ENCODE measurements around the gene KDM4B. TPM values are rescaled to one million over a fixed set of nuclear protein-coding genes. Genes with fewer than 3 reads are reported as not detected.
"Not testable (repeated sequence)": the region's sequence is repeated elsewhere in the genome, so short reads cannot be mapped to it uniquely, and the experiment has no call there.

KDM4B gene
- polyA plus RNA-seq, 1 of the 3 experiments (the other 2 are of a cell fraction) = 12.2 TPM

DNA sequence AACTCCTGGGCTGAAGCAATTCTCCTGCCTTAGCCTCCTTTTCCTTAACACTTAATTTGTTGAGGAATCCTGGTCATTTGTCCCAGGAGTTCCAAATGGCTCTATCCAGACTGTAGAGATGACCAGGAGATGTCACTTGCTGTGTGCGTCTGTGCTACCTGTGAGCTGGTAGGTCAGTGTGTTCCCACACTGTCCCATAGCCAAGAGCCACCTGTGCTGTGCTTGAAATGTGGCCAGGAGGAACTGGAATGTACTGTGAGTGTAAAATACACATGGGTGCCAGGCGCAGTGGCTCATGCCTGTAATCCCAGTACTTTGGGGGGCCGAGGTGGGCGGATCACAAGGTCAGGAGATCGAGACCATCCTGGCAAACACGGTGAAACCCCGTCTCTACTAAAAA is 29.4 kb upstream of the KDM4B start:
- H2AFZ ChIP-seq (ENCODE audit: low read depth) = no peak overlapping the region
- no peak overlapping the region for H3K4me2 ChIP-seq
- POLR2A ChIA-PET = no interaction called here
- H3K36me3 ChIP-seq (replicated peaks in 1 of 2; ENCODE audit: control insufficient read depth in 1 of 2, insufficient read depth in 2 of 2, low read length in 1 of 2) = peaks cover 9 to 12% of the 10 kb centered on the region in 2 experiments
- H3K27me3 ChIP-seq (ENCODE audit: insufficient read depth) = no peaks in the 10 kb centered on the region
- H3K79me2 ChIP-seq (ENCODE audit: insufficient read depth) = peaks cover 69% of the 10 kb centered on the region
- peaks cover 21% of the 10 kb centered on the region for H4K20me1 ChIP-seq (ENCODE audit: insufficient read depth)
- DNase-seq = no peak
- CTCF ChIA-PET = interaction anchor here (1.2 kb wide), 1 partner anchor 19 kb away, joined by 3 read pairs; no protein-coding TSS in a partner anchor
- no peak for TF ChIP-seq YY1 (IDR thresholded peaks at IDR 0.05; ENCODE audit: low read depth)
- no peak for TF ChIP-seq GABPA (IDR thresholded peaks at IDR 0.05; ENCODE audit: low read depth)
- TF ChIP-seq SMC3 (IDR thresholded peaks at IDR 0.05; ENCODE audit: low read depth, low read length) = no peak
- peaks cover 9% of the 10 kb centered on the region for H3F3A ChIP-seq (replicated peaks; ENCODE audit: insufficient read depth)
- no peaks in the 10 kb centered on the region for H3K4me1 ChIP-seq (ENCODE audit: control insufficient read depth in 1 of 2, insufficient read depth in 2 of 2, low read depth in 1 of 2, low read length in 1 of 2)
- no peak overlapping the region for H3K4me3 ChIP-seq (ENCODE audit: low read depth in 2 of 2, low read length in 1 of 2)
- H3K9me2 ChIP-seq = no peaks in the 10 kb centered on the region
- no peak overlapping the region for H3K9ac ChIP-seq
- no peaks in the 10 kb centered on the region for H3K9me3 ChIP-seq
- H3K27ac ChIP-seq (ENCODE audit: low read depth in 2 of 2, low read length in 1 of 2) = no peak overlapping the region
- WGBS (ENCODE audit: low lambda C conversion rate) = 100% methylated on average over 7 of the region's 7 CpGs

DNA sequence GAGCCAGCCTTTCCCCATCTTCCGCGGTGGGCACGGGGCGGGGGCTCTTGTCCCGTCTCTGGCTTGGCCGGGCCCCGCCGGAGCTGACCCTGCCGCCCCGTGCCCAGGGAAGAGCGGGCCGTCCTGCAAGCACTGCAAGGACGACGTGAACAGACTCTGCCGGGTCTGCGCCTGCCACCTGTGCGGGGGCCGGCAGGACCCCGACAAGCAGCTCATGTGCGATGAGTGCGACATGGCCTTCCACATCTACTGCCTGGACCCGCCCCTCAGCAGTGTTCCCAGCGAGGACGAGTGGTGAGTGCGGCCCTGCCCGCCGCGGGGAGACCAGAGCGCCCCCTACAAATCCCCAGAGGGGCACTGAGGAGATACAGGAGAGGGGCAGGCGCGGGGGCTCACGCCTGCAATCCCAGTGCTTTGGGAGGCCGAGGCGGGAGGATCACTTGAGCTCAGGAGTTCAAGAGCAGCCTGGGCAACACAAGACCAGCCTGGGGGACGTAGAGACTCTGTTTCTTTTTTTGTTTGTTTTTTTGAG is 27.2 kb upstream of the KDM4B start:
- not testable (repeated sequence) for H3K4me2 ChIP-seq; H3K9ac ChIP-seq; H3K9me2 ChIP-seq; H3K9me3 ChIP-seq; H3K4me1 ChIP-seq (ENCODE audit: control insufficient read depth in 1 of 2, insufficient read depth in 2 of 2, low read depth in 1 of 2, low read length in 1 of 2); H3K27me3 ChIP-seq (ENCODE audit: insufficient read depth); H4K20me1 ChIP-seq (ENCODE audit: insufficient read depth); DNase-seq; H3K4me3 ChIP-seq (ENCODE audit: low read depth in 2 of 2, low read length in 1 of 2); H3K27ac ChIP-seq (ENCODE audit: low read depth in 2 of 2, low read length in 1 of 2); H2AFZ ChIP-seq (ENCODE audit: low read depth); H3K36me3 ChIP-seq (replicated peaks in 1 of 2; ENCODE audit: control insufficient read depth in 1 of 2, insufficient read depth in 2 of 2, low read length in 1 of 2); H3F3A ChIP-seq (replicated peaks; ENCODE audit: insufficient read depth)
- WGBS (ENCODE audit: low lambda C conversion rate) = 98% methylated on average over 16 of the region's 35 CpGs
- CTCF ChIA-PET = interaction anchor here (1.0 to 1.6 kb wide), 3 partner anchors 9 to 73 kb away, joined by 3 to 4 read pairs (median 4); no protein-coding TSS in a partner anchor
- POLR2A ChIA-PET = interaction anchor here (1.2 kb wide), 1 partner anchor 27 kb away, joined by 5 read pairs; the partner anchor contains the start of gene KDM4B
- H3K79me2 ChIP-seq (ENCODE audit: insufficient read depth) = peaks cover 56% of the 10 kb centered on the region

DNA sequence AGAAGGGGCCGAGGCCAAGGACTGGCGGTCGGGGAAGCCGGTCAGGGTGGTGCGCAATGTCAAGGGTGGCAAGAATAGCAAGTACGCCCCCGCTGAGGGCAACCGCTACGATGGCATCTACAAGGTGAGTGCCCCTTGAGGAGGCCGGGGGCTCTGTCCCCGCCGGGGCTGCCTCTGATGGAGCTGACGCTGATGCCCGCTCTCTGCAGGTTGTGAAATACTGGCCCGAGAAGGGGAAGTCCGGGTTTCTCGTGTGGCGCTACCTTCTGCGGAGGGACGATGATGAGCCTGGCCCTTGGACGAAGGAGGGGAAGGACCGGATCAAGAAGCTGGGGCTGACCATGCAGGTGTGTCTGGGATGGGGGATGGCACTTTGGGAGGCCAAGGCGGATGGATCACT is 18.3 kb upstream of the KDM4B start:
- H3K9me2 ChIP-seq; H3K4me1 ChIP-seq (ENCODE audit: control insufficient read depth in 1 of 2, insufficient read depth in 2 of 2, low read depth in 1 of 2, low read length in 1 of 2); H3K27ac ChIP-seq (ENCODE audit: low read depth in 2 of 2, low read length in 1 of 2); H3K27me3 ChIP-seq (ENCODE audit: insufficient read depth); H3K4me2 ChIP-seq; H4K20me1 ChIP-seq (ENCODE audit: insufficient read depth); H3K9ac ChIP-seq; H3F3A ChIP-seq (replicated peaks; ENCODE audit: insufficient read depth); H3K79me2 ChIP-seq (ENCODE audit: insufficient read depth); POLR2A ChIA-PET; DNase-seq; H3K9me3 ChIP-seq; H2AFZ ChIP-seq (ENCODE audit: low read depth); H3K4me3 ChIP-seq (ENCODE audit: low read depth in 2 of 2, low read length in 1 of 2): not testable (repeated sequence)
- peaks cover 13 to 47% of the 10 kb centered on the region in 2 experiments for H3K36me3 ChIP-seq (replicated peaks in 1 of 2; ENCODE audit: control insufficient read depth in 1 of 2, insufficient read depth in 2 of 2, low read length in 1 of 2)
- CTCF ChIA-PET = interaction anchor here (2.5 kb wide), 1 partner anchor 81 kb away, joined by 8 read pairs; no protein-coding TSS in a partner anchor
- WGBS (ENCODE audit: low lambda C conversion rate) = 93% methylated on average over 22 of the region's 23 CpGs

DNA sequence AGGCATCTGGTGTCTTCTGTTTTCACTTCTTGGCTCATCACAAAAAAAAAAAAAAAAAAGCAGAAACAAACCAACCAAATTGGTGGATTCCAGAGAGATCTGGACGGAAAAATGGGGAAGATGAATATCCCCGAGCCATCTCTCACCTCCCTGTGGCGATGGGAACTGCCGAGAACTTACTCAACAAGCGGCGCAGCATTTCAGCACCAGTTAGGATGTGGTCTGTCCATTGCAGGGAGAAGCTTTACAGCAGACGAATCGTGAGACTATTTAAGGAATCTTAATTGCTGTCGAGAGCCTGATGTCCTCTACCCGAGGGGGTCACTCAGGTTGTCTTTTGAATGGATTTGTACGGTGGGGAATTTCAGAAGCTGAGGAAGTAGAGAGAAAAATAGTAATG is 17.3 kb upstream of the KDM4B start:
- no peak overlapping the region for H3K4me3 ChIP-seq (ENCODE audit: low read depth in 2 of 2, low read length in 1 of 2)
- no peak overlapping the region for H3K4me2 ChIP-seq
- POLR2A ChIA-PET = interaction anchor here (1.1 kb wide), 1 partner anchor 13 kb away, joined by 3 read pairs; no protein-coding TSS in a partner anchor
- CTCF ChIA-PET = interaction anchor here (1.8 to 2.5 kb wide), 2 partner anchors 17 to 80 kb away, joined by 7 to 8 read pairs; partner anchors contain the start of gene KDM4B
- no peak overlapping the region for H2AFZ ChIP-seq (ENCODE audit: low read depth)
- H3K27me3 ChIP-seq (ENCODE audit: insufficient read depth) = no peaks in the 10 kb centered on the region
- no peaks in the 10 kb centered on the region for H3K9me3 ChIP-seq
- no peaks in the 10 kb centered on the region for H3K4me1 ChIP-seq (ENCODE audit: control insufficient read depth in 1 of 2, insufficient read depth in 2 of 2, low read depth in 1 of 2, low read length in 1 of 2)
- no peak for DNase-seq
- H3K9me2 ChIP-seq = no peaks in the 10 kb centered on the region
- no peak overlapping the region for H3K9ac ChIP-seq
- H3K79me2 ChIP-seq (ENCODE audit: insufficient read depth) = peaks cover 6% of the 10 kb centered on the region
- peaks cover 4% of the 10 kb centered on the region for H3F3A ChIP-seq (replicated peaks; ENCODE audit: insufficient read depth)
- H3K36me3 ChIP-seq (replicated peaks in 1 of 2; ENCODE audit: control insufficient read depth in 1 of 2, insufficient read depth in 2 of 2, low read length in 1 of 2) = peaks cover 16 to 48% of the 10 kb centered on the region in 2 experiments
- no peak overlapping the region for H3K27ac ChIP-seq (ENCODE audit: low read depth in 2 of 2, low read length in 1 of 2)
- TF ChIP-seq NFIC (IDR thresholded peaks at IDR 0.05; ENCODE audit: borderline replicate concordance) (no peak), NRF1 (IDR thresholded peaks at IDR 0.05; ENCODE audit: low read depth, low read length) (no peak), JUND (IDR thresholded peaks at IDR 0.05) (no peak), RXRA (IDR thresholded peaks at IDR 0.05; ENCODE audit: borderline replicate concordance, low read depth) (no peak), MXI1 (IDR thresholded peaks at IDR 0.05; ENCODE audit: low read depth, low read length) (no peak), EP300 (IDR thresholded peaks at IDR 0.05; ENCODE audit: borderline replicate concordance in 1 of 2, low read depth in 1 of 2, low read length in 1 of 2) (no peak), FOXJ3 (CRISPR knock-in tag; IDR thresholded peaks at IDR 0.05) (no peak), RAD21 (IDR thresholded peaks at IDR 0.05; ENCODE audit: low read length) (no peak), SMC3 (IDR thresholded peaks at IDR 0.05; ENCODE audit: low read depth, low read length) (no peak)
- TF ChIP-seq, protein P1, sequence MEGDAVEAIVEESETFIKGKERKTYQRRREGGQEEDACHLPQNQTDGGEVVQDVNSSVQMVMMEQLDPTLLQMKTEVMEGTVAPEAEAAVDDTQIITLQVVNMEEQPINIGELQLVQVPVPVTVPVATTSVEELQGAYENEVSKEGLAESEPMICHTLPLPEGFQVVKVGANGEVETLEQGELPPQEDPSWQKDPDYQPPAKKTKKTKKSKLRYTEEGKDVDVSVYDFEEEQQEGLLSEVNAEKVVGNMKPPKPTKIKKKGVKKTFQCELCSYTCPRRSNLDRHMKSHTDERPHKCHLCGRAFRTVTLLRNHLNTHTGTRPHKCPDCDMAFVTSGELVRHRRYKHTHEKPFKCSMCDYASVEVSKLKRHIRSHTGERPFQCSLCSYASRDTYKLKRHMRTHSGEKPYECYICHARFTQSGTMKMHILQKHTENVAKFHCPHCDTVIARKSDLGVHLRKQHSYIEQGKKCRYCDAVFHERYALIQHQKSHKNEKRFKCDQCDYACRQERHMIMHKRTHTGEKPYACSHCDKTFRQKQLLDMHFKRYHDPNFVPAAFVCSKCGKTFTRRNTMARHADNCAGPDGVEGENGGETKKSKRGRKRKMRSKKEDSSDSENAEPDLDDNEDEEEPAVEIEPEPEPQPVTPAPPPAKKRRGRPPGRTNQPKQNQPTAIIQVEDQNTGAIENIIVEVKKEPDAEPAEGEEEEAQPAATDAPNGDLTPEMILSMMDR (IDR thresholded peaks at IDR 0.05) = no peak
- WGBS (ENCODE audit: low lambda C conversion rate) = 93% methylated on average over 11 of the region's 11 CpGs
- peaks cover 8% of the 10 kb centered on the region; the same call in 1 of the 2 replicates for H4K20me1 ChIP-seq (ENCODE audit: insufficient read depth)
